Activated naive CD4-positive, alpha-beta T cell treated with anti-CD3 and anti-CD28 coated beads, Interleukin-2, amount 10 ng/mL, durations not matched to agents 7 days and 5 days (primary cell): ENCODE data around the gene HES2.
"Not testable (repeated sequence)": the region's sequence is repeated elsewhere in the genome, so short reads cannot be mapped to it uniquely, and the experiment has no call there.

Experiments used
- CTCF ChIA-PET: fragments of 350-600 bp; sonication (Branson Sonifier 250); formaldehyde crosslinking; loops from one replicate; lab custom pipeline; 2021; ENCODE audit warnings: antibody characterized with exemption; lab: Charles Lee
- DNase-seq: peaks from one replicate; pipeline ENCODE4 v3.0.0-alpha.2; 2020
- H3K27ac Mint-ChIP-seq: one replicate; pipeline ENCODE4 v1.8.0; 2021; ENCODE audit warnings: mild to moderate bottlenecking, moderate library complexity, mixed read lengths
- H3K27me3 Mint-ChIP-seq: one replicate; pipeline ENCODE4 v1.8.0; 2021; ENCODE audit warnings: mild to moderate bottlenecking, mixed read lengths
- H3K36me3 Mint-ChIP-seq: one replicate; pipeline ENCODE4 v1.8.0; 2021; ENCODE audit warnings: mixed read lengths
- H3K4me1 Mint-ChIP-seq: one replicate; pipeline ENCODE4 v1.8.0; 2021; ENCODE audit warnings: mixed read lengths
- H3K4me3 Mint-ChIP-seq: one replicate; pipeline ENCODE4 v1.8.0; 2021; ENCODE audit warnings: mild to moderate bottlenecking, moderate library complexity, mixed read lengths
- H3K9me3 Mint-ChIP-seq: one replicate; pipeline ENCODE4 v1.8.0; 2021; ENCODE audit warnings: mixed read lengths

HES2 gene

DNA sequence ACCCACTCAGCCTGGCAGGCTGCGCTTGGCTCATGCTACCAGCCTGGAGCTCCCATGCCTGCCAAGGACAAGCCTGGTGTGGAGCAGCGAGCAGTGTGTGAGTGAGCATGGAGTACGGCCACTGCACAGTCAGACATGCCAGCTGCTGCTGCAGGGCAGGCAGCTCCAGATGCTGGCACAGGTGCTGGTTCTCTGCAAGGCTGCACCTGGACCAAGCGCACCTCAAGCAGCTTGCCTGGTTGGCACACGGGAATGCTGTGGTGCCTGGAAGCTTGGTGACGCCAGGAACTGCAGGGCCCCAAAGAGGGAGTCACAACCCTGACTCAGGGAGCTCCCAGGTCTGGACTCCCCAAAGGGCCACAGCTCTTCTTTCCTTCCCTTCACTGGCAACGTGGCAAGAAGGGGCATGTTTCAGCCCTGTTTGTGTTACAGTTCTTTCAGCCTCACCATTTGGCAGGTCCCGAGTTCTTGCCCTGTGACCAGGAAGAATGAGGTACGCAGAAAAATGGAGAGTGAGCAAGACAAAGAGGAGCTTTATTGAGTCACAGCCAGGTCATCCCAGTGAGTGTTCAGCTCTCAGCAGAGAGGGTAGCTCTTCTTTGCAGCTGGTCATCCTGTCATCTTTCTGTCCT lies 52.2 kb downstream of the HES2 start:
- peaks cover 3% of the 10 kb centered on the region for H3K9me3 Mint-ChIP-seq
- H3K4me3 Mint-ChIP-seq = no peak overlapping the region
- CTCF ChIA-PET = interaction anchor here (1.2 to 1.4 kb wide), 3 partner anchors 25 to 56 kb away, joined by 3 read pairs; no protein-coding TSS in a partner anchor
- H3K4me1 Mint-ChIP-seq = peaks cover 37% of the 10 kb centered on the region
- H3K27me3 Mint-ChIP-seq = no peaks in the 10 kb centered on the region
- H3K27ac Mint-ChIP-seq = no peak overlapping the region
- DNase-seq = no peak
- peaks cover 6% of the 10 kb centered on the region for H3K36me3 Mint-ChIP-seq

GRCh38 chr1:6365047-6365446 lies 54.7 kb downstream of the HES2 start:
- Mint-ChIP-seq H3K36me3 (peaks cover 6% of the 10 kb centered on the region), H3K4me1 (peaks cover 49% of the 10 kb centered on the region), H3K9me3 (peaks cover 3% of the 10 kb centered on the region), H3K27me3 (no peaks in the 10 kb centered on the region), H3K27ac (peak overlapping the region; percentile 72), H3K4me3 (no peak overlapping the region)
- CTCF ChIA-PET = interaction anchor here (0.6 kb wide), 1 partner anchor 40 kb away, joined by 3 read pairs; no protein-coding TSS in a partner anchor
- DNase-seq = peak; percentile 71

- CTCF ChIA-PET = interaction anchor here (1.1 to 6.9 kb wide), 11 partner anchors 15 to 75 kb away, joined by 3 to 50 read pairs (median 8); partner anchors contain the start of gene ACOT7
- DNase-seq = peak; percentile 63
- H3K4me3 Mint-ChIP-seq, H3K9me3 Mint-ChIP-seq, H3K27ac Mint-ChIP-seq, H3K36me3 Mint-ChIP-seq, H3K27me3 Mint-ChIP-seq: not testable (repeated sequence)
- peaks cover 61% of the 10 kb centered on the region for H3K4me1 Mint-ChIP-seq
These were observed 56.4 kb downstream of the HES2 start for GRCh38 chr1:6363085-6363884.
